HG02981 (cell line): ENCODE measurements around the gene SPESP1.

ENCODE experiments used
- ATAC-seq: cut with Tn5 transposase; IDR thresholded peaks from one replicate; pipeline ENCODE4 v1.9.1; 2021; ENCODE audit warnings: mild to moderate bottlenecking, moderate library complexity; ENCODE audit not compliant: unreplicated experiment

SPESP1 gene

GRCh38 chr15:68930268-68931022 is at the start of gene SPESP1:
SPESP1 (plus strand) TSS chr15:68930525; CDS start chr15:68930654, 129 bp downstream.
- ATAC-seq: no peak

- ATAC-seq: no peak
These were observed 45.3 kb upstream of the SPESP1 start for GRCh38 chr15:68885070-68885469.

- no peak for ATAC-seq
These were observed 43.2 kb upstream of the SPESP1 start for GRCh38 chr15:68887120-68887519.

GRCh38 chr15:68887819-68888218 is 42.5 kb upstream of the SPESP1 start:
- no peak for ATAC-seq

- no peak for ATAC-seq
These were observed 41.9 kb upstream of the SPESP1 start for GRCh38 chr15:68888419-68888818.

GRCh38 chr15:68894208-68894607 is 36.1 kb upstream of the SPESP1 start:
- no peak for ATAC-seq

GRCh38 chr15:68896178-68896577 is 34.1 kb upstream of the SPESP1 start:
- no peak for ATAC-seq

- no peak for ATAC-seq
These were observed 33.3 kb upstream of the SPESP1 start for GRCh38 chr15:68897016-68897415.

GRCh38 chr15:68900027-68900426 is 30.3 kb upstream of the SPESP1 start:
- ATAC-seq: no peak

GRCh38 chr15:68907396-68907923 is 22.9 kb upstream of the SPESP1 start:
- no peak for ATAC-seq

GRCh38 chr15:68909601-68910100 is 20.7 kb upstream of the SPESP1 start:
- no peak for ATAC-seq

- no peak for ATAC-seq
These were observed 20.0 kb upstream of the SPESP1 start for GRCh38 chr15:68910341-68910740.

- no peak for ATAC-seq
These were observed 19.5 kb upstream of the SPESP1 start for GRCh38 chr15:68910816-68911215.

- ATAC-seq: no peak
These were observed 8.4 kb upstream of the SPESP1 start for GRCh38 chr15:68921926-68922325.

- no peak for ATAC-seq
These were observed 5.3 kb upstream of the SPESP1 start for GRCh38 chr15:68924866-68925560.

- no peak for ATAC-seq
These were observed 2.7 kb downstream of the SPESP1 start for GRCh38 chr15:68933001-68933400.

GRCh38 chr15:68934341-68934740 is 4.0 kb downstream of the SPESP1 start:
- no peak for ATAC-seq

GRCh38 chr15:68935400-68935937 is 5.1 kb downstream of the SPESP1 start:
- no peak for ATAC-seq

- ATAC-seq: no peak
These were observed 9.2 kb downstream of the SPESP1 start for GRCh38 chr15:68939501-68939900.

- ATAC-seq: no peak
These were observed 21.5 kb downstream of the SPESP1 start for GRCh38 chr15:68951813-68952212.

GRCh38 chr15:68957696-68958095 is 27.4 kb downstream of the SPESP1 start:
- ATAC-seq: no peak

GRCh38 chr15:68958597-68958996 is 28.3 kb downstream of the SPESP1 start:
- no peak for ATAC-seq
